HEK293 (cell line): Measurements from ENCODE around the gene RPA4.

Experiments
- CTCF ChIA-PET: fragments of 350-600 bp; formaldehyde crosslinking; extraction: SDS; loops from one replicate; lab custom pipeline; 2021; ENCODE audit warnings: antibody characterized with exemption; lab: Yijun Ruan, JAX
- POLR2A ChIA-PET: fragments of 300-600 bp; formaldehyde crosslinking; extraction: SDS; loops from one replicate; lab custom pipeline; 2020; ENCODE audit warnings: antibody characterized with exemption, inconsistent platforms; lab: Yijun Ruan, JAX
- H3K27ac ChIP-seq: fragments of 200-500 bp; sonication (Bioruptor generic); 2 replicates; pipeline ENCODE4 v1.5.1; 2014; ENCODE audit warnings: low read depth, low read length, control low read depth, inconsistent platforms; ENCODE audit errors: extremely low read depth
- H3K36me3 ChIP-seq, 2 experiments: fragments of 200-500 bp in 1 of 2; sonication (Bioruptor generic) in 1 of 2; 1 replicate in 1 of 2; 2 replicates in 1 of 2; pipeline ENCODE4 v1.5.1; 2014 to 2017; ENCODE audit warnings: inconsistent platforms in 2 of 2, low read length in 2 of 2; ENCODE audit not compliant: control insufficient read depth in 2 of 2, insufficient read depth in 1 of 2
- H3K4me1 ChIP-seq: fragments of 200-500 bp; sonication (Bioruptor generic); 2 replicates; pipeline ENCODE4 v1.5.1; 2014; ENCODE audit warnings: mild to moderate bottlenecking, low read length, inconsistent platforms; ENCODE audit not compliant: control insufficient read depth, insufficient read depth
- H3K4me3 ChIP-seq: 2 replicates; pipeline ENCODE4 v1.5.1; 2011; ENCODE audit warnings: low read depth, mild to moderate bottlenecking, control low read depth, low read length, moderate library complexity
- H3K9me3 ChIP-seq: fragments of 200-500 bp; sonication (Bioruptor generic); 2 replicates; pipeline ENCODE4 v1.5.1; 2014; ENCODE audit warnings: low read depth, low read length, inconsistent platforms; ENCODE audit not compliant: control insufficient read depth, insufficient read depth
- OSR2 ChIP-seq: fragments of 450-650 bp; formaldehyde crosslinking; IDR thresholded peaks from 2 replicates; pipeline ENCODE4 v1.5.1; 2016; ENCODE audit warnings: missing biosample characterization, missing genetic modification characterization
- SETDB1 ChIP-seq: IDR thresholded peaks from one replicate; pipeline ENCODE4 v1.6.1; 2017; ENCODE audit warnings: mild to moderate bottlenecking, low read length, moderate library complexity, mixed read lengths; ENCODE audit not compliant: insufficient read length
- ZBTB11 ChIP-seq: fragments of 450-650 bp; formaldehyde crosslinking; conservative IDR thresholded peaks from 2 replicates; pipeline ENCODE4 v1.5.1; 2016; ENCODE audit warnings: low read depth, missing biosample characterization, missing genetic modification characterization
- ZBTB20 ChIP-seq: fragments of 450-650 bp; formaldehyde crosslinking; IDR thresholded peaks from 2 replicates; pipeline ENCODE4 v1.5.1; 2016; ENCODE audit warnings: missing biosample characterization, missing genetic modification characterization
- ZBTB49 ChIP-seq: fragments of 450-650 bp; formaldehyde crosslinking; IDR thresholded peaks from 2 replicates; pipeline ENCODE4 v1.5.1; 2016; ENCODE audit warnings: missing biosample characterization, missing genetic modification characterization, low read depth
- ZBTB8A ChIP-seq: fragments of 450-650 bp; formaldehyde crosslinking; IDR thresholded peaks from 2 replicates; pipeline ENCODE4 v1.5.1; 2016; ENCODE audit warnings: missing biosample characterization, missing genetic modification characterization
- ZNF140 ChIP-seq: fragments of 450-650 bp; formaldehyde crosslinking; IDR thresholded peaks from 2 replicates; pipeline ENCODE4 v1.5.1; 2016; ENCODE audit warnings: missing biosample characterization, missing genetic modification characterization
- ZNF202 ChIP-seq: fragments of 450-650 bp; formaldehyde crosslinking; IDR thresholded peaks from 2 replicates; pipeline ENCODE4 v1.5.1; 2016; ENCODE audit warnings: missing biosample characterization, missing genetic modification characterization, borderline replicate concordance
- ZNF274 ChIP-seq, 2 experiments: fragments of 200-500 bp in 1 of 2; fragments of 450-650 bp in 1 of 2; sonication (Bioruptor generic) in 1 of 2; formaldehyde crosslinking in 1 of 2; IDR thresholded peaks; 2 replicates each; pipeline versions ENCODE4 v1.5.1 to v1.6.1; 2014 to 2016; ENCODE audit warnings: borderline replicate concordance in 1 of 2, inconsistent platforms in 1 of 2, low read length in 1 of 2, missing biosample characterization in 1 of 2, missing genetic modification characterization in 1 of 2
- ZNF292 ChIP-seq: fragments of 450-650 bp; formaldehyde crosslinking; IDR thresholded peaks from 2 replicates; pipeline ENCODE4 v1.5.1; 2016; ENCODE audit warnings: low read depth, missing biosample characterization, missing genetic modification characterization, borderline replicate concordance
- ZNF341 ChIP-seq: fragments of 450-650 bp; formaldehyde crosslinking; IDR thresholded peaks from 2 replicates; pipeline ENCODE4; 2016; ENCODE audit warnings: low read depth, missing biosample characterization, missing genetic modification characterization
- ZNF354C ChIP-seq: fragments of 450-650 bp; formaldehyde crosslinking; IDR thresholded peaks from 2 replicates; pipeline ENCODE4 v1.5.1; 2016; ENCODE audit warnings: missing biosample characterization, missing genetic modification characterization, low read depth, borderline replicate concordance
- ZNF433 ChIP-seq: fragments of 450-650 bp; formaldehyde crosslinking; IDR thresholded peaks from 2 replicates; pipeline ENCODE4 v1.5.1; 2016; ENCODE audit warnings: missing biosample characterization, missing genetic modification characterization, low read depth
- ZNF510 ChIP-seq: fragments of 450-650 bp; formaldehyde crosslinking; IDR thresholded peaks from 2 replicates; pipeline ENCODE4 v1.5.1; 2018; ENCODE audit warnings: mild to moderate bottlenecking, missing genetic modification characterization, missing biosample characterization; ENCODE audit not compliant: insufficient replicate concordance
- ZNF529 ChIP-seq: fragments of 450-650 bp; formaldehyde crosslinking; IDR thresholded peaks from 2 replicates; pipeline ENCODE4 v1.5.1; 2017; ENCODE audit warnings: missing genetic modification characterization, missing biosample characterization; ENCODE audit not compliant: insufficient replicate concordance
- ZNF555 ChIP-seq: fragments of 450-650 bp; formaldehyde crosslinking; conservative IDR thresholded peaks from 2 replicates; pipeline ENCODE4 v1.5.1; 2017; ENCODE audit warnings: missing biosample characterization, mild to moderate bottlenecking, missing genetic modification characterization, inconsistent platforms
- ZNF558 ChIP-seq: fragments of 450-650 bp; formaldehyde crosslinking; IDR thresholded peaks from 2 replicates; pipeline ENCODE4 v1.5.1; 2016; ENCODE audit warnings: missing biosample characterization, missing genetic modification characterization
- ZNF560 ChIP-seq: fragments of 450-650 bp; formaldehyde crosslinking; IDR thresholded peaks from 2 replicates; pipeline ENCODE4 v1.5.1; 2017; ENCODE audit warnings: missing biosample characterization, missing genetic modification characterization, borderline replicate concordance
- ZNF654 ChIP-seq: fragments of 450-650 bp; formaldehyde crosslinking; IDR thresholded peaks from 2 replicates; pipeline ENCODE4 v1.5.1; 2016; ENCODE audit warnings: low read depth, missing biosample characterization, missing genetic modification characterization

The RPA4 gene

GRCh38 chrX:96907516-96908272 lies 24.0 kb downstream of the RPA4 start:
- no peaks in the 10 kb centered on the region for H3K4me1 ChIP-seq
- TF ChIP-seq ZNF354C (tag by site-specific recombination) (no peak), ZNF292 (tag by site-specific recombination) (no peak), ZBTB49 (tag by site-specific recombination) (no peak)
- POLR2A ChIA-PET: no interaction called here
- no peaks in the 10 kb centered on the region for H3K36me3 ChIP-seq
- H3K27ac ChIP-seq: no peak overlapping the region
- H3K9me3 ChIP-seq: no peaks in the 10 kb centered on the region
- CTCF ChIA-PET: interaction anchor here (0.7 to 1.1 kb wide), 2 partner anchors 7 to 41 kb away, joined by 3 to 5 read pairs; no protein-coding TSS in a partner anchor
- H3K4me3 ChIP-seq: no peak overlapping the region

GRCh38 chrX:96909291-96909690 lies 25.6 kb downstream of the RPA4 start:
- Histone ChIP-seq H3K9me3 (no peaks in the 10 kb centered on the region), H3K27ac (no peak overlapping the region)
- POLR2A ChIA-PET: no interaction called here
- CTCF ChIA-PET: no interaction called here
- no peak for TF ChIP-seq ZBTB20 (tag by site-specific recombination)
- TF ChIP-seq, all 188 proteins: peak for 0
- Histone ChIP-seq H3K36me3 (peaks cover 0 to 3% of the 10 kb centered on the region in 2 experiments; a peak in 1 of 3 replicates), H3K4me3 (no peak overlapping the region), H3K4me1 (no peaks in the 10 kb centered on the region)

GRCh38 chrX:96918864-96919263 lies 35.2 kb downstream of the RPA4 start:
- CTCF ChIA-PET: interaction anchor here (1.1 kb wide), 1 partner anchor 12 kb away, joined by 3 read pairs; no protein-coding TSS in a partner anchor
- POLR2A ChIA-PET: no interaction called here
- no peak for TF ChIP-seq ZBTB8A (tag by site-specific recombination)
- Histone ChIP-seq H3K27ac (no peak overlapping the region), H3K36me3 (no peaks in the 10 kb centered on the region), H3K9me3 (no peaks in the 10 kb centered on the region; the same call in 1 of the 2 replicates), H3K4me3 (no peak overlapping the region), H3K4me1 (no peaks in the 10 kb centered on the region)

GRCh38 chrX:96919672-96920071 lies 36.0 kb downstream of the RPA4 start:
- CTCF ChIA-PET: interaction anchor here (1.1 kb wide), 1 partner anchor 13 kb away, joined by 3 read pairs; no protein-coding TSS in a partner anchor
- no peaks in the 10 kb centered on the region; the same call in 1 of the 2 replicates for H3K9me3 ChIP-seq
- no peak overlapping the region for H3K27ac ChIP-seq
- POLR2A ChIA-PET: no interaction called here
- H3K4me3 ChIP-seq: no peak overlapping the region
- H3K4me1 ChIP-seq: no peaks in the 10 kb centered on the region
- H3K36me3 ChIP-seq: no peaks in the 10 kb centered on the region
- peak; percentile 34; the same call in 1 of the 2 replicates for TF ChIP-seq ZNF341
- TF ChIP-seq ZNF433: 0 out of 2 replicates have a peak, but pooled peaks have one; percentile 22
- peak; percentile 39 for TF ChIP-seq ZNF654 (tag by site-specific recombination)
- TF ChIP-seq ZNF560 (tag by site-specific recombination): 0 out of 2 replicates have a peak, but pooled peaks have one; percentile 26
- TF ChIP-seq ZBTB11: peak; percentile 67
- TF ChIP-seq SETDB1: no peak
- peak; percentile 51 for TF ChIP-seq ZNF529 (tag by site-specific recombination)
- peak; percentile 80 for TF ChIP-seq ZNF555 (tag by site-specific recombination)
- TF ChIP-seq ZNF558 (tag by site-specific recombination): 0 out of 2 replicates have a peak, but pooled peaks have one; percentile 32
- TF ChIP-seq ZNF292 (tag by site-specific recombination): no peak
- peak; percentile 69 for TF ChIP-seq ZNF510 (tag by site-specific recombination)
- TF ChIP-seq OSR2 (tag by site-specific recombination): no peak
- peak; percentile 79 for TF ChIP-seq ZNF140 (tag by site-specific recombination)
- 0 out of 2 replicates have a peak, but pooled peaks have one; percentile 39 for TF ChIP-seq ZNF202 (tag by site-specific recombination)
- TF ChIP-seq ZNF274 (IDR thresholded peaks at IDR 0.05; ENCODE audit: low read length): no peak
- no peak for TF ChIP-seq ZNF274 (tag by site-specific recombination; IDR thresholded peaks at IDR 0.05; ENCODE audit: borderline replicate concordance)
